GM19043 (cell line): ENCODE results near the gene FSD2.
A peak's percentile ranks its signal among the peaks of the same experiment; 100 is the strongest.
"Not testable (repeated sequence)": the region's sequence is repeated elsewhere in the genome, so short reads cannot be mapped to it uniquely, and the experiment has no call there.

ENCODE experiments used
- ATAC-seq: cut with Tn5 transposase; IDR thresholded peaks from one replicate; pipeline ENCODE4 v1.9.1; 2021; ENCODE audit warnings: low read depth; ENCODE audit not compliant: unreplicated experiment

FSD2 gene

GRCh38 chr15:82798104-82798503 lies 7.8 kb downstream of the FSD2 start:
- no peak for ATAC-seq

GRCh38 chr15:82793737-82794136 lies 12.1 kb downstream of the FSD2 start:
- no peak for ATAC-seq

- no peak for ATAC-seq
These were observed 13.8 kb downstream of the FSD2 start for GRCh38 chr15:82792068-82792467.

GRCh38 chr15:82790321-82790720 lies 15.5 kb downstream of the FSD2 start:
- ATAC-seq: no peak

GRCh38 chr15:82789491-82789890 lies 16.4 kb downstream of the FSD2 start:
- no peak for ATAC-seq

- ATAC-seq: no peak
These were observed 17.4 kb downstream of the FSD2 start for GRCh38 chr15:82788496-82788895.

- ATAC-seq: no peak
These were observed 24.5 kb downstream of the FSD2 start for GRCh38 chr15:82781349-82781748.

GRCh38 chr15:82778755-82779154 lies 27.1 kb downstream of the FSD2 start:
- no peak for ATAC-seq

- no peak for ATAC-seq
These were observed 31.4 kb downstream of the FSD2 start for GRCh38 chr15:82774496-82774895.

GRCh38 chr15:82771789-82772607 lies 33.9 kb downstream of the FSD2 start:
- no peak for ATAC-seq

- no peak for ATAC-seq
These were observed 37.3 kb downstream of the FSD2 start for GRCh38 chr15:82768414-82769054.

GRCh38 chr15:82767163-82767829 lies 38.6 kb downstream of the FSD2 start:
- ATAC-seq: no peak

GRCh38 chr15:82766201-82766600 lies 39.7 kb downstream of the FSD2 start:
- not testable (repeated sequence) for ATAC-seq

GRCh38 chr15:82764740-82765139 lies 41.1 kb downstream of the FSD2 start:
- no peak for ATAC-seq

GRCh38 chr15:82764117-82764490 lies 41.8 kb downstream of the FSD2 start:
- ATAC-seq: no peak

GRCh38 chr15:82763361-82764116 lies 42.3 kb downstream of the FSD2 start:
- ATAC-seq: no peak

- ATAC-seq: no peak
These were observed 54.6 kb downstream of the FSD2 start for GRCh38 chr15:82751308-82751707.

- peak; percentile 30 for ATAC-seq
These were observed 55.1 kb downstream of the FSD2 start for GRCh38 chr15:82750831-82751180.

GRCh38 chr15:82749951-82750830 lies 55.7 kb downstream of the FSD2 start:
- peak; percentile 94 for ATAC-seq

GRCh38 chr15:82748315-82748714 lies 57.6 kb downstream of the FSD2 start:
- no peak for ATAC-seq
